HepG2 (cell line): ENCODE data around the gene NT5C1B. TPM values are rescaled to one million over a fixed set of nuclear protein-coding genes. Genes with fewer than 3 reads are reported as not detected.

Experiments
- AGO2 ChIP-seq: fragments of 200-400 bp; formaldehyde crosslinking; optimal IDR thresholded peaks from 2 replicates; pipeline ENCODE3; 2017; ENCODE audit warnings: mild to moderate bottlenecking, low read depth, low read length, moderate library complexity
- IRX3 ChIP-seq: sonication (generic); formaldehyde crosslinking; IDR thresholded peaks from 2 replicates; pipeline ENCODE4 v1.8.1; 2023; ENCODE audit warnings: mild to moderate bottlenecking, low read depth, missing genetic modification reagents, borderline replicate concordance
- KMT2A ChIP-seq: sonication (generic); formaldehyde crosslinking; IDR thresholded peaks from 2 replicates; pipeline ENCODE4 v1.4.0; 2020; ENCODE audit warnings: missing genetic modification reagents
- MTA1 ChIP-seq: sonication (generic); formaldehyde crosslinking; IDR thresholded peaks from 2 replicates; pipeline ENCODE4 v1.4.0; 2020; ENCODE audit warnings: missing genetic modification reagents, mild to moderate bottlenecking, borderline replicate concordance
- NR2C2 ChIP-seq: sonication (generic); formaldehyde crosslinking; IDR thresholded peaks from 2 replicates; pipeline ENCODE4 v1.4.0; 2020; ENCODE audit warnings: missing genetic modification reagents, mild to moderate bottlenecking, moderate library complexity, borderline replicate concordance
- PHF5A ChIP-seq: IDR thresholded peaks from one replicate; pipeline ENCODE4 v1.6.1; 2018; ENCODE audit warnings: low read depth, missing genetic modification reagents; ENCODE audit not compliant: unreplicated experiment
- RXRB ChIP-seq: IDR thresholded peaks from 2 replicates; pipeline ENCODE4 v1.6.1; 2016; ENCODE audit warnings: borderline replicate concordance, missing genetic modification reagents, missing compliant biosample characterization
- SATB2 ChIP-seq: sonication (generic); formaldehyde crosslinking; IDR thresholded peaks from 2 replicates; pipeline ENCODE4 v1.5.0; 2020; ENCODE audit warnings: missing genetic modification reagents
- SOX13 ChIP-seq, 3 experiments: fragments of 450-650 bp in 1 of 3; sonication (generic) in 1 of 3; formaldehyde crosslinking in 1 of 3; IDR thresholded peaks in 2 of 3; conservative IDR thresholded peaks in 1 of 3; 2 replicates each; pipeline versions ENCODE4 v1.5.0 to v1.6.1; 2016 to 2020; ENCODE audit warnings: antibody characterized with exemption in 1 of 3, mild to moderate bottlenecking in 1 of 3, missing compliant biosample characterization in 1 of 3, missing genetic modification reagents in 1 of 3, moderate library complexity in 1 of 3
- TAF1 ChIP-seq: sonication (generic); formaldehyde crosslinking; IDR thresholded peaks from 2 replicates; pipeline ENCODE4 v1.4.0; 2020; ENCODE audit warnings: missing genetic modification reagents
- ZBTB1 ChIP-seq: sonication (generic); formaldehyde crosslinking; IDR thresholded peaks from 2 replicates; pipeline ENCODE4 v1.4.0; 2020; ENCODE audit warnings: missing genetic modification reagents, borderline replicate concordance
- ZNF180 ChIP-seq: sonication (generic); formaldehyde crosslinking; IDR thresholded peaks from 2 replicates; pipeline ENCODE4 v1.4.0; 2020; ENCODE audit warnings: low read depth, missing genetic modification reagents, borderline replicate concordance
- ZNF30 ChIP-seq: sonication (generic); formaldehyde crosslinking; IDR thresholded peaks from 2 replicates; pipeline ENCODE4 v1.5.0; 2020; ENCODE audit warnings: mild to moderate bottlenecking, missing genetic modification reagents
- ZNF317 ChIP-seq: sonication (generic); formaldehyde crosslinking; IDR thresholded peaks from 2 replicates; pipeline ENCODE4 v1.5.0; 2020; ENCODE audit warnings: mild to moderate bottlenecking, missing genetic modification reagents
- ZNF354B ChIP-seq: sonication (generic); formaldehyde crosslinking; IDR thresholded peaks from 2 replicates; pipeline ENCODE4 v1.8.0; 2022; ENCODE audit warnings: mild to moderate bottlenecking, missing genetic modification reagents
- ZNF496 ChIP-seq: sonication (generic); formaldehyde crosslinking; IDR thresholded peaks from 2 replicates; pipeline ENCODE4 v1.8.1; 2023; ENCODE audit warnings: mild to moderate bottlenecking, moderate library complexity, missing genetic modification reagents; ENCODE audit not compliant: insufficient replicate concordance
- ZNF720 ChIP-seq: sonication (generic); formaldehyde crosslinking; IDR thresholded peaks from 2 replicates; pipeline ENCODE4 v1.4.0; 2020; ENCODE audit warnings: missing genetic modification reagents
- ZNF746 ChIP-seq: sonication (generic); formaldehyde crosslinking; IDR thresholded peaks from 2 replicates; pipeline ENCODE4 v1.8.0; 2022; ENCODE audit warnings: mild to moderate bottlenecking, missing genetic modification reagents
- ZNF792 ChIP-seq: IDR thresholded peaks from 2 replicates; pipeline ENCODE4 v1.6.1; 2016
- ZSCAN9 ChIP-seq: IDR thresholded peaks from 2 replicates; pipeline ENCODE4 v1.6.1; 2016; ENCODE audit warnings: borderline replicate concordance
- polyA plus RNA-seq, 8 experiments: library from polyadenylated mRNA; depleted of rRNA in 3 of 8; stranded (reverse) in 7 of 8; unstranded in 1 of 8; fragments of >200 nt; fragmentation: Illumina TruSeq in 4 of 8; extraction: Trizol in 4 of 8; gene quantifications; 2 replicates each; pipeline versions ENCODE4 v1.2.1 to v1.2.3, GENCODE V29; 2011 to 2016; ENCODE audit warnings: low read depth in 4 of 8, missing spikeins in 1 of 8, mixed read lengths in 1 of 8; ENCODE audit not compliant: insufficient read depth in 1 of 8
- total RNA-seq, 5 experiments: library from RNA; depleted of rRNA; stranded (reverse); fragments of >200 nt; fragmentation: Illumina TruSeq; extraction: Trizol; gene quantifications; 2 replicates each; pipeline ENCODE4 v1.2.3, GENCODE V29; 2016; ENCODE audit warnings: low read depth in 1 of 5
- TF ChIP-seq, protein P1 (sequence below): sonication (generic); formaldehyde crosslinking; IDR thresholded peaks from 2 replicates; pipeline ENCODE4 v1.4.0; 2020; ENCODE audit warnings: missing genetic modification reagents, low read depth, mild to moderate bottlenecking, borderline replicate concordance
- TF ChIP-seq, protein P2 (sequence below): sonication (generic); formaldehyde crosslinking; IDR thresholded peaks from 2 replicates; pipeline ENCODE4 v1.4.0; 2020; ENCODE audit warnings: missing genetic modification reagents, borderline replicate concordance
- TF ChIP-seq, protein P3 (sequence below): sonication (generic); formaldehyde crosslinking; IDR thresholded peaks from 2 replicates; pipeline ENCODE4 v1.8.0; 2022; ENCODE audit warnings: low read depth, missing genetic modification reagents

Gene NT5C1B
- total and polyA plus RNA-seq, 2 of the 13 experiments (the other 11 are each of a cell fraction or from before 2014, with no cell fraction given) = not detected

DNA sequence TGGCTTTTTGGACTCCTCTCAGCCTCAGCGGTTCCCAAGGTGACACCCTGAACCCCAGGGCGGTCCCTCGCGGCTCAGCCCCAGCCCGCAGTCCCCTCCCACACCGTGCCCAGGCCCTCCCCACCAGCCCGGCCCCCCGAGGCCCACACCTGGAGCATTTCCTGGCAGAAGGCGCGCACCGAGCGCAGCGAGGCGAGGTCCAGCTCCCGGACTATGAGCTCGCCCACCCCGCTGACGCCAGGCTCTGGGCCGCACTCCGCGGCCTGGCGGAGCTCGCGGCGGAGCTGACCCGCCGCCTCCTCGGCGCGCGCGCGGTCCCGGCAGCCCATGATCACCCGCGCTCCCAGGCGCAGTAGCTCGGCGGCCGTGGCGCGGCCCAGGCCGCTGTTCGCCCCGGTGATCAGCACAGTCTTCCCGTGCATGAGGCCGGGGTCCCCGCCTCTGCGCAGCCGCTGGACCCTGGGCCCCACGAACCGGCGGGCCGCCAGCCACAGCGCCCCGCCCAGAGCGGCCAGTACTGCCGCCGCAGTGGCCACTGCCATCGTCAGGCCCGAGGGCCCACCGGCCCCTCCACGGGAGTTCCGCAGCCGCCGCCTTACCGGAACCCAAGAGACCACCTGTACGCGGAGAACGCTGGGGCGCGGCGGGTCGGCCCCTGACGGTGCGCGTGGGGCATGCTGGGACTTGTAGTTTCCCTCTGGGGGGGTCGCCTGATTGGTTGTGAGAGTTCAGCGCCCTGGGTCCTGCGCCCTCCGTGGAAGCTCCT, 29.2 kb downstream of the NT5C1B start, which contains the start of gene RDH14 (continued):
- TF ChIP-seq, protein P1, sequence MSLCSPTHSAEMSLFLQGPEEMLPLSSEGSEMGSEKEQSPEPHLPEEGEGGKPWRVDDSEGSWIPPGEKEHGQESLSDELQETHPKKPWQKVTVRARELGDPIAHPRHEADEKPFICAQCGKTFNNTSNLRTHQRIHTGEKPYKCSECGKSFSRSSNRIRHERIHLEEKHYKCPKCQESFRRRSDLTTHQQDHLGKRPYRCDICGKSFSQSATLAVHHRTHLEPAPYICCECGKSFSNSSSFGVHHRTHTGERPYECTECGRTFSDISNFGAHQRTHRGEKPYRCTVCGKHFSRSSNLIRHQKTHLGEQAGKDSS (CRISPR knock-in tag) = peak; percentile 56
- TF ChIP-seq ZNF180 (CRISPR knock-in tag) (no peak), IRX3 (CRISPR knock-in tag) (peak; percentile 97), ZNF720 (CRISPR knock-in tag) (no peak), SOX13 (IDR thresholded peaks at IDR 0.05) (no peak), SOX13 (CRISPR knock-in tag; conservative IDR thresholded peaks at IDR 0.05 in 1 of 2, IDR thresholded peaks at IDR 0.05 in 1 of 2) (peak in 1 of 2 experiments; percentile 62; a peak in 1 of 4 replicates), ZNF746 (CRISPR knock-in tag) (peak; percentile 51; the same call in 1 of the 2 replicates), ZNF30 (CRISPR knock-in tag) (no peak), TAF1 (CRISPR knock-in tag) (peak; percentile 81), ZNF792 (CRISPR knock-in tag) (peak; percentile 50; the same call in 1 of the 2 replicates), ZBTB1 (CRISPR knock-in tag) (no peak), PHF5A (CRISPR knock-in tag) (peak; percentile 86), RXRB (peak; percentile 67), KMT2A (CRISPR knock-in tag) (peak; percentile 72), AGO2 (peak; percentile 97), NR2C2 (CRISPR knock-in tag) (peak; percentile 96), ZSCAN9 (CRISPR knock-in tag) (peak; percentile 40; the same call in 1 of the 2 replicates), MTA1 (CRISPR knock-in tag) (peak; percentile 85; the same call in 1 of the 2 replicates), ZNF496 (CRISPR knock-in tag) (no peak), ZNF354B (0 out of 2 replicates have a peak, but pooled peaks have one; percentile 87), ZNF317 (peak; percentile 70), SATB2 (no peak)
- TF ChIP-seq, protein P2, sequence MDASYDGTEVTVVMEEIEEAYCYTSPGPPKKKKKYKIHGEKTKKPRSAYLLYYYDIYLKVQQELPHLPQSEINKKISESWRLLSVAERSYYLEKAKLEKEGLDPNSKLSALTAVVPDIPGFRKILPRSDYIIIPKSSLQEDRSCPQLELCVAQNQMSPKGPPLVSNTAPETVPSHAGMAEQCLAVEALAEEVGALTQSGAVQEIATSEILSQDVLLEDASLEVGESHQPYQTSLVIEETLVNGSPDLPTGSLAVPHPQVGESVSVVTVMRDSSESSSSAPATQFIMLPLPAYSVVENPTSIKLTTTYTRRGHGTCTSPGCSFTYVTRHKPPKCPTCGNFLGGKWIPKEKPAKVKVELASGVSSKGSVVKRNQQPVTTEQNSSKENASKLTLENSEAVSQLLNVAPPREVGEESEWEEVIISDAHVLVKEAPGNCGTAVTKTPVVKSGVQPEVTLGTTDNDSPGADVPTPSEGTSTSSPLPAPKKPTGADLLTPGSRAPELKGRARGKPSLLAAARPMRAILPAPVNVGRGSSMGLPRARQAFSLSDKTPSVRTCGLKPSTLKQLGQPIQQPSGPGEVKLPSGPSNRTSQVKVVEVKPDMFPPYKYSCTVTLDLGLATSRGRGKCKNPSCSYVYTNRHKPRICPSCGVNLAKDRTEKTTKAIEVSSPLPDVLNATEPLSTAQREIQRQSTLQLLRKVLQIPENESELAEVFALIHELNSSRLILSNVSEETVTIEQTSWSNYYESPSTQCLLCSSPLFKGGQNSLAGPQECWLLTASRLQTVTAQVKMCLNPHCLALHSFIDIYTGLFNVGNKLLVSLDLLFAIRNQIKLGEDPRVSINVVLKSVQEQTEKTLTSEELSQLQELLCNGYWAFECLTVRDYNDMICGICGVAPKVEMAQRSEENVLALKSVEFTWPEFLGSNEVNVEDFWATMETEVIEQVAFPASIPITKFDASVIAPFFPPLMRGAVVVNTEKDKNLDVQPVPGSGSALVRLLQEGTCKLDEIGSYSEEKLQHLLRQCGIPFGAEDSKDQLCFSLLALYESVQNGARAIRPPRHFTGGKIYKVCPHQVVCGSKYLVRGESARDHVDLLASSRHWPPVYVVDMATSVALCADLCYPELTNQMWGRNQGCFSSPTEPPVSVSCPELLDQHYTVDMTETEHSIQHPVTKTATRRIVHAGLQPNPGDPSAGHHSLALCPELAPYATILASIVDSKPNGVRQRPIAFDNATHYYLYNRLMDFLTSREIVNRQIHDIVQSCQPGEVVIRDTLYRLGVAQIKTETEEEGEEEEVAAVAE (CRISPR knock-in tag) = peak; percentile 63; the same call in 1 of the 2 replicates
- TF ChIP-seq, protein P3, sequence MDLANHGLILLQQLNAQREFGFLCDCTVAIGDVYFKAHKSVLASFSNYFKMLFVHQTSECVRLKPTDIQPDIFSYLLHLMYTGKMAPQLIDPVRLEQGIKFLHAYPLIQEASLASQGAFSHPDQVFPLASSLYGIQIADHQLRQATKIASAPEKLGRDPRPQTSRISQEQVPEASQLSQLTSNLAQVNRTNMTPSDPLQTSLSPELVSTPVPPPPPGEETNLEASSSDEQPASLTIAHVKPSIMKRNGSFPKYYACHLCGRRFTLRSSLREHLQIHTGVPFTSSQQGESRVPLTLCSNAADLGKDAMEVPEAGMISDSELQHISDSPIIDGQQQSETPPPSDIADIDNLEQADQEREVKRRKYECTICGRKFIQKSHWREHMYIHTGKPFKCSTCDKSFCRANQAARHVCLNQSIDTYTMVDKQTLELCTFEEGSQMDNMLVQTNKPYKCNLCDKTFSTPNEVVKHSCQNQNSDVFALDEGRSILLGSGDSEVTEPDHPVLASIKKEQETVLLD (CRISPR knock-in tag) = peak; percentile 97
